Erythroblast (primary cell): Measurements from ENCODE around the gene RYR2.

ENCODE experiments used
- GATA1 ChIP-seq: IDR thresholded peaks from 2 replicates; pipeline ENCODE4 v1.6.1; 2011; ENCODE audit warnings: low read depth, mild to moderate bottlenecking, control low read depth, low read length, moderate library complexity
- POLR2A ChIP-seq: IDR thresholded peaks from 2 replicates; pipeline ENCODE4 v1.6.1; 2011; ENCODE audit warnings: mild to moderate bottlenecking, low read length

DNA sequence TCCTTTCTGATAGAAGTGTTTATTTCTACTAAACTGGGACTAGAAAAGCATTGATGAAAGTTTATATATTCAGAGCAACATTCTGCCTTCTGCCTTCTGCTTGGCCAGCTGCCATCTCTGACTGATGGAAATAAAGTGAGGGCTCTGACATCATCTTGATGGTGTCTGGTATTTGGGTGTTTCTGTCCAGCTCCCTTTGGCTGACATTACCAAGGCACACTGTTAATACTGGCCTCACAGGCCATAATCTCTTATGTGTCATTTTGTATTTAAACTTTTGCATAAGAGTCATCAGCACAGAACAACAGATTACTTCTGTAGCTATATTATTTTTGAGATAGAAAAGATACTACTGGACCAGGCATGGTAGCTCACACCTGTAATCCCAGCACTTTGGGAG is 216.9 kb downstream of the RYR2 start:
- TF ChIP-seq POLR2A (no peak), GATA1 (no peak)
